Uterus (tissue), 2 donors: ENCODE data around the gene FBLIM1.

Experiments used
- CTCF ChIP-seq, 4 experiments: fragments of 200-600 bp in 2 of 4; fragments of 450-650 bp in 2 of 4; sonication (generic) in 2 of 4; IDR thresholded peaks; one replicate each; pipeline ENCODE4 v1.5.1; 2016 to 2019; ENCODE audit warnings: antibody characterized with exemption in 4 of 4, mild to moderate bottlenecking in 2 of 4, moderate library complexity in 1 of 4
- POLR2A ChIP-seq, 2 donors: fragments of 450-650 bp; IDR thresholded peaks; one replicate each; pipeline ENCODE4 v1.6.1; 2016; ENCODE audit warnings: antibody characterized with exemption in 2 of 2, mild to moderate bottlenecking in 1 of 2, moderate library complexity in 1 of 2

GRCh38 chr1:15757016-15757543 is 1.5 kb upstream of the FBLIM1 start:
- no peak for TF ChIP-seq CTCF (IDR thresholded peaks at IDR 0.05)
- TF ChIP-seq POLR2A (IDR thresholded peaks at IDR 0.05) = no peak
